ENCODE data around the gene PHF23.

Gene PHF23

GRCh38 chr17:7219812-7220592 lies 19.3 kb downstream of the PHF23 start, which contains the start of the genes ACADVL and DLG4:
TSS of gene ACADVL (plus strand) at chr17:7219938. CDS start at chr17:7219985, 47 bp downstream.
TSS of gene DLG4 (minus strand) at chr17:7219836.
- DNase-seq, result peak; percentile 90

DNA sequence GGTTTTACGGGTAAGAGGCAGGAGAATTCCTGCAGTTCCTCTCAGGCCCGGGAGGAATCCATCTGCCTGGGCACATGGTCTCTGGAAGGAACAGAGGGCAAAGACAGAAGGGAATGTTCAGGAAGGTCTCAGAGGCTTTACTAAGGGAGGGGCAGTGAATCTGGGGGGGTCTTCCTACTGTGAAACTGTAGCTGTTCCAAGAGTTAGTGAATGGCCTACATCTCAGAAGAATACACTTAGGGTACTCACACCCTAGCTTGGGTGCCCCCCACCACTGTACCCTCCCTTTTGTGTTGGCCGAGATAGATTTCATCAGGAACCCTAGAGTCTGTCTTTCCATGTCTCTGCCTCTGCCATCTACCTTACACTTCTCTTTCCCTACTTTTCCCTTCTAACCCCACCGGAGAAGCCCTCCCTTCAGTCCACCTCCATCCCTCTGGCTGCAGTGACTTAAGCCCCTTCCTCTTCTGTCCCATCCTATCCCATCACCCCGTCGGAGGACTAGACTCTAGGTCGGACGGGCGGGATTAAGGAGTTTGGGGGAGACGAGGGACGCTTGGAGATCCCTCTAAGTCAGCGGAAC lies 19.9 kb downstream of the PHF23 start:
- no peak for DNase-seq

DNA sequence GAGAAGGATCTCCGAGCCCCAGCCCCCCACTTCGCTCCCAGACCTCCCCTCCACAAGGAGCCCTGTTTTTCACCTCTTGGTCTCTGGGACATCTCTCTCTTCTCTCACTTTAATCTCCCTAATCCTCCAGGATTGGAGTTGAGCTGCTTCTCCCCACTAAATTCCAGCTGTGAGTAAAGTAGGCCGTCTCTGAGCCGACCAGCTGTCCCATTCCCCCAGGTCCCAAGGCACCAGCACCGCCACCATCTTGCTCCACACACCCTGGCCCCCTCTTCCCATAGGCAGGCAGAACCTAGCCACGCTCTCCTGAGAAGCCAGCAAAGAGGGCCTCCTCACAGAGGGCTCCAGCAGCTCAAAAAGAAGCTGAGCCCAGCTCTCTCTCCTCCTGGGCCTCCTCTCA lies 20.5 kb downstream of the PHF23 start:
- DNase-seq, result no peak

DNA sequence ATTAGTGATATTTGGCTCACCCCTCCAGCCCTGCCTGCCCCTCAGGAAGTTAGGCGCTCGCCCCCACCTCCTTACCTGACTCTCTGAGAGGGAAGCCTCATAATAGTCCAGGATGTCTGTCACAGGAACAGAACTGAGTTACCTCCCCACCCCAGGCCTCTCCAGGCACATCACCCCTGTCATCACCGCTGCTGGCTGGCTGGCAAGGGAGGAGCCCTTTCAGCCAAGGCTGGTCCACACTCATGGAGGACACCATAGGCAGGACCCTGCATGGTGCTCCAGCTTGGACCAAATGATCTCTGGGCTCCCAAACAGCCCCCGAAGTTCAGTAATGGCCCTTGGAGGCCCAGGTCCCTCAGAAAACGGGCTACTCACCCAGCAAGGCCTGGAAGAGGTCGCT lies 21.1 kb downstream of the PHF23 start:
- no peak for DNase-seq

DNA sequence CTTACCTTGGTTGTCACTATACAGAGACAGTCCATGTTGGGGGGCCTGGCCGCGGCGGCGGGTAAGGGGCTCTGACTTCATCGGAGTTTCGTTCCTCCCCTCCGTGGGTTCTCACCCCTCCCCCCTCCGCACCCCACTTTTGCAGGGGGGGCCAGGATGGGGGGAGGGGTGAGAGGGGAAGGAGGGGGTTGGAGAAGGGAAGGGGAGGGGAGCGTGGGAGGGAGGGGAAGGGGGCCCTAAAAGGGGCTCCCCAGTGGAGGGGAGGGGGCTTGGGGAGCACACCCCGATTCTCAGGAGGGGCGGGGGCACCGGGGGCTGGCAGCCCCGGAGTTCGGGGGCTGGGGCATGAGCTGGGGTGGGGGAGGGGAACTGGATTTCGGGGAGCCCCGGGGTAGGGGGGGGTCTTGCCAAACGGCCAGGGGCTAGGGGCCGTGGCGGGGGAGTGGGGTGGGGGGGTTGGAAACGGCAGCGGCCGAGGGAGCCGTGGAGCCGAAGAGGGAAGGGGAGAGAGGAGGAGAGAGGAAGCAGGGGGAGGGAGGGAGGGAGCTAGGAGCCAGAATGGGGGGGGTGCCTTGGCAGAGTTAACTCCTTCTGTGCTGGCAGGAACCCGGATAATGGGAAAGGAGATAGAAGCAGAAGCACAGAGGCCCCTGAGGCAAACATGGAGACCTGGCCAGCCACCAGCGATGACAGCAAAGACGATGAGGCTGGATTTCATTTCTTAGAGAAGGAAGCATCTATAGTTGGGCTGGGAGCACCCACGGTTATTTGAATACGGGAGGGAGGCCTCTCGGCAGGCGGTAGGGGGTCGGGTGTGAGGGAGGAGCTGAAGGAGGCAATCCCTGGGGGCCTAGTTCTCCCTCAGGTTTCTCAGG lies 21.9 kb downstream of the PHF23 start:
- DNase-seq, result no peak

GRCh38 chr17:7216242-7217112 lies 22.8 kb downstream of the PHF23 start:
- DNase-seq, result no peak

DNA sequence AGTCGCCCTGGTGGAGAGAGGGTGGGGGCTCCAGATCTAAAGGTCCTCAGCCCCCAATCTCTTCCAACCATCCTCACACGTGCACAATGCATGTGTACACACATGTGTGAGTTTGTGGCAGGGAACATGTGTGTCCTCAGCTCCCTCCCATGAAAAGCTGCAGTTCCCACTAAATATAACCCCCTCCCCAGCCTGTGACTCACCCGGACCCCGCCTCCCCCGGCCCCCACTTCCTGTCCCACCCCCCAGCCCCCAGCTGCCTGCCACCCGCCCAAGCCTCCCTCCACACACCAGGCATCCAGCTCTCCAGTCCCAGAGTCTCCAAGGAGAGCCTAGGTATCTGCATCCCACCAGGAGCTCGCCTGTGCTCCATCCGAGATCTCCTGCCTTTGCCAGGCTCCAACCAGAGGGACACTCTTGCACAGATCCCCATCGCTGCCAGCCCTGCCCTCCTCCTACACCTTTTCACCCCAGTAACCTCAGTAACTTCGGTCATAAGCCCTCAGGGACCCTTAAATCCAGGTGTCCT lies 23.5 kb downstream of the PHF23 start:
- DNase-seq, result no peak

DNA sequence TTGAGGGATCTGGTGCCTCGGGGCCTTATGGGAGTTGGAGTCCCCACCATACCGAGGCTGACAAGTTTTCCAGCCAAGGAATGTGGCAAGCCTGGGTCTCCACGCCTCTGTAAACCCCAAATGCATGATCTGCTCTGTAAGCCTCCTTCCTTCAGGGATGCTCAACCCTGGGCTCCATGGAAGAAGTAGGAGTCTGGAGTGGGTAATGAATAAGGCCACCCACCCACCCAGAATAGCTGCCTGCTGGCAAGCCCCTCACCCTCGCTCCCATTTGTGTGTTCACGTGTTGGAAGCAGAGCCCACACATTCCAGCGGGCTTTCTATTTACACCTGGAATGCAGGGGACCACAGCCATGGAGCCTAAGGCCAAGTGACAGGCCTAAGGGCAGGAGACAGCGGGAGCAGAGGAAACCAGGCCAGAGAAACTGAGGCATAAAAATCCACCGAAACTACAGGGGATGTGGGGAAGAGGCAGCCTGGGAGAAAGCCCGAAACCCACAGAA lies 24.1 kb downstream of the PHF23 start:
- no peak for DNase-seq

- peak; percentile 100 for DNase-seq
Observed at GRCh38 chr17:7214300-7215135, 24.7 kb downstream of the PHF23 start.

DNA sequence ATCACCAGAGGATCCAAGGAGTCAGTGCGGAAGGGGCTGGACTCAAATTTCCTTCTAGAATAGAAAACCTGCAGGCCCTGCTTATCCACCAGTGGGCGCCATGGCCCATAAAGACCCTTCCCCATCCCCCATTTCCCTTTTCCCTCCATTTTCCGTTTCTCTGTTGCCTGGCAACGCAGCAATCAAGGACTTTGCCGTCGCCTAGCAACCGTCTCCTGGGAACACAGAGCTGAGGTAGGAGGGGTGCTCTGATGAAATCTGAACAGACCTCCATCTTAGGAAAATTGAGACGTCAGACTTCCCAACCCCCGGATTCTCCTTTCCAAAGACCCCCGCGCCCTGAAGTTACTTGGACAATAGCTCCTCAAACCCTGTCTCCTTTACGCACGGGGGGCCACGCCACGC lies 25.4 kb downstream of the PHF23 start:
- DNase-seq, result no peak

- no peak for DNase-seq
Observed at GRCh38 chr17:7211491-7212273, 27.6 kb downstream of the PHF23 start.

GRCh38 chr17:7208754-7209460 lies 30.4 kb downstream of the PHF23 start:
- DNase-seq, result no peak

DNA sequence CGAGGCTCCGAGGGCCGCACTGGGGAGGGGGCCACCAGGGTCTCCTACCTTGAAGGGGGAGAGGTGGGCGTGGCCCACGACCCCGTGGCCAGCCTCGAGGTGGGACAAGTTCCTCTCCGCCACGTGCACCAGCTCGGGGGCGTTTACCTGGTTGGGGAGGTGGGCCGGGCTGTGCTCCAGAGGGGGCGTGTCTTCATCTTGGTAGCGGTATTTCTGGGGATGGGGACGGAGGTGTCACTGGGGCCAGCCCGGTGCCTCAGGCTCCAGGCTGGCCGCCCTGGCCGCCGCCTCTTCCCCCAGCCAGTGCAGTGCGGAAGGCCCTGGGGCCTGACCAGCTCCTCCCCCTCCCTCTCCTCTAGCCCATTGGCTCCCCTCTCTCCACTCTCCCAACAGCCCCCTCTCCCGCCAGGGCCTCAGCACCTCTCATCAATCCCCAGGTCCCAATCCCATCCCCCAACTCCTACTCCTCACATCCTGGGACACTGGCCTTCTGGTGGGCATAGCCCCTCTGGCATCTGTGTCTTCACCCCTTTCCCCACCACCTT lies 31.2 kb downstream of the PHF23 start:
- no peak for DNase-seq

DNA sequence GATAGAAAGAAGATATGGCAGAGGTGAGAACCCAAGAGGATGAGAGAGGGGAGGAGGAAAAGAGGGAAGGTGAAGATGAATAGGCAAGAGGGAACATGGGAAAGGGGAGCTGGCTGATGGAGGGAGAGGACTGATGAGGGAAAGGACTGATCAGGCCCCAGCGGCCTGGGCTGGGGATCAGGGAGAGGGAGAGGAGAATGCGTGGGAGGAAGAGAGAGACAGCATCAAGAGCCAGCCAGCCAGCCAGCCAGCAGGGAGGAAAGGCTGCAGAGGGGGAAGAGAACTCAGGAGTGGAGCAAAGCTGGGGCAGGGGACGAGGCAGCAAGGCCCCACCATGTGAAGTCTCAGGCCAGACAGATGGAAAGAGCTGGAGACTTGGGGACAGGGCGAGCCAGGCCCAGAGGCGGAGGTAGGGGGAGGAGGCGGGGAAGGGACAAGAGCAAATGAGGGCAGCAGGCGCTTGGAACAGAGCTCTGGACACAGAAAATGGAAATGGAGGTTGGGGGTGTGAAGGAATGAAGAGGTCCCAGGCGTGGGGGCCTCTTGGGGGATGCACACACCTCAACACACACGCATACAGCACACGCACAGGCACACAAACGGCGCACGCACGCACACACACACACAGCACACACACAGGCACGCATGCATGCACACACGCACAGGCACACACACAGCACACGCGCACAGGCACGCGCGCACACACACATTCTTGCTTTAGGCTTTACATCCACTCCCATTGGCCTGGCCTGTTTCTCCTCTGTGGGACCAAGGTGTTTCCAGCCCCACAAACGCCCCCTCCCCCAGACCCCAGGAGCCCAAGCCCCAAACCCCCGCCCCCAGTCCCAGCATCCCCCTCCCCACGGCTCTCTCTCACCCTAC lies 31.9 kb downstream of the PHF23 start:
- DNase-seq, result no peak

DNA sequence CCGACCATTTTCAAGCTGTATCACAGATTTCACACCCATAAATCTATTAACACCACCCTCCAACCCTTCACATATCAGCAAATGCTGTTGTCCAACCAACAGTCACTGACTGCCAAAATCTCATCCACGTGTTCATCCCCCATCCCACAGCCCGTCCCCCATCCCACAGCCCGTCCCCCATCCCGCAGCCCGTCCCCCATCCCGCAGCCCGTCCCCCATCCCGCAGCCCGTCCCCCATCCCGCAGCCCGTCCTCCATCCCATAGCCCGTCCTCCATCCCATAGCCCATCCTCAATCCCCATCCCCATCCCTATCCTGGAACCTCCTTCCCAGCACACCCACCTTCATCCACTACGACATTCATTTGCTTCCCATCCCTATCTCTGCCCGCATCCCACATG lies 33.7 kb downstream of the PHF23 start:
- DNase-seq, result no peak

DNA sequence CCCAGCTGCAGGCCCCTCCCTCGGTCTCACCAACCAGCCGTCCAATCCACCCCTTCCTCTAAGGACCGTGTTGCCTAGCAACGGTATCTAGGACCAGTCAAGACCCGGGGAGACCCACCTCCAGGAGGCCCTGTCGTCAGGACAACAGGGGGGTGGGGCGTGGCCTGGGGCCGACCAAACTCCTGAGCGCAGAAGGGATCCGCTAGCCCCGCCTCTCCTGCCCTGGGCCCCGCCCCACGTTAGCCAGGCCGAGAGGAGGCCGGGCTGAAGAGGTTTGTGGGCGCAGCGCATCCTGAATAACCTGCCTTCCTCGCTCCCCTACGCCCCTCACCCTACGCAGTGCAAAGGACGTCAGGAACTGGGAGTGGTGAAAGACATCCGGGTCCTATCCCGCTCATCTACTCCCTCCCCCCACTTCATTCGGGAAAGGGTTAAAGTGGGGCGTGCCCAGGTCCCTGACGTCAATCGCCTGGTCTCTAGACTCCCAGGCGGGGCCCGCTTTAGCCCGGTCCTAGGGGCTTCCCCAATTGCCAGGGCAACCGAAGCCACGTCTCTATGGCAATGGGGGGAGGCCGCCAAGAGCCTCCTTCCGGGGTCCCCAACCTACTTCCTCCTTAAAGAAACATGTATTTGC lies 34.3 kb downstream of the PHF23 start:
- DNase-seq, result peak; percentile 96

- no peak for DNase-seq
Observed at GRCh38 chr17:7204336-7204735, 34.9 kb downstream of the PHF23 start.

DNA sequence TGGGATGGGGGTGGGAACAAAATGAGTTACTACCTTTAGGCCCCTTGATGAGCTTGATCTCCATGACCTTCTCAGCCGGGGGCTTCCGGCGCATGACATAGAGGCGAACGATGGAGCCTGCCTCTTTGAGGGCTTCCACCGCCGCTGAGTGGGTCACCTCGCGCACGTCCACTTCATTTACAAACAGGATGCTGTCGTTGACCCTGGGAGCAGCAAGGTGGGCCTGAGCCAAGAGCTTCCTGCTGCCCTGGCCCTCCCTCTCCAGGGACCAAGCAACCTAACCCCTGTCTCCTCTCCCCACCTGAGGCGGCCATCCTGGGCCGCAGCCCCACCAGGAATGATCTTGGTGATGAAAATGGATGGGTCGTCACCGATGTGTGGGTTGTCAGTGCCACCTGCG lies 35.9 kb downstream of the PHF23 start:
- no peak for DNase-seq

All from stimulated activated CD8-positive, alpha-beta memory T cell treated with anti-CD3 and anti-CD28 coated beads, Interleukin-4, amount 100 ng/mL, for 48 hours (primary cell).